GM21447 (cell line): ENCODE results near the gene GLRA3.
"Not testable (repeated sequence)": the region's sequence is repeated elsewhere in the genome, so short reads cannot be mapped to it uniquely, and the experiment has no call there.

Source experiments
- ATAC-seq: cut with Tn5 transposase; IDR thresholded peaks from one replicate; pipeline ENCODE4 v1.9.1; 2021; ENCODE audit not compliant: unreplicated experiment

GLRA3 gene

GRCh38 chr4:174669270-174669669, 159.8 kb downstream of the GLRA3 start:
- no peak for ATAC-seq

- ATAC-seq, result no peak
Measured at GRCh38 chr4:174665799-174666198, 163.2 kb downstream of the GLRA3 start.

- ATAC-seq, result no peak
Measured at GRCh38 chr4:174663216-174663615, 165.8 kb downstream of the GLRA3 start.

GRCh38 chr4:174658246-174658645, 170.8 kb downstream of the GLRA3 start:
- no peak for ATAC-seq

- no peak for ATAC-seq
Measured at GRCh38 chr4:174657472-174657871, 171.6 kb downstream of the GLRA3 start.

GRCh38 chr4:174654634-174655033, 174.4 kb downstream of the GLRA3 start:
- no peak for ATAC-seq

GRCh38 chr4:174650711-174651355, 178.2 kb downstream of the GLRA3 start:
- no peak for ATAC-seq

- no peak for ATAC-seq
Measured at GRCh38 chr4:174648812-174649211, 180.2 kb downstream of the GLRA3 start.

GRCh38 chr4:174646326-174646725, 182.7 kb downstream of the GLRA3 start:
- no peak for ATAC-seq

- ATAC-seq, result no peak
Measured at GRCh38 chr4:174640146-174640545, 188.9 kb downstream of the GLRA3 start.

- no peak for ATAC-seq
Measured at GRCh38 chr4:174635732-174636131, 193.3 kb downstream of the GLRA3 start.

- ATAC-seq, result no peak
Measured at GRCh38 chr4:174633399-174633798, 195.6 kb downstream of the GLRA3 start.

GRCh38 chr4:174631901-174632758, 196.9 kb downstream of the GLRA3 start:
- ATAC-seq, result no peak

- not testable (repeated sequence) for ATAC-seq
Measured at GRCh38 chr4:174629907-174630450, 199.1 kb downstream of the GLRA3 start.

- no peak for ATAC-seq
Measured at GRCh38 chr4:174629265-174629664, 199.8 kb downstream of the GLRA3 start.

- no peak for ATAC-seq
Measured at GRCh38 chr4:174628191-174628590, 200.9 kb downstream of the GLRA3 start.

GRCh38 chr4:174627473-174627872, 201.6 kb downstream of the GLRA3 start:
- no peak for ATAC-seq

GRCh38 chr4:174626342-174627008, 202.6 kb downstream of the GLRA3 start:
- no peak for ATAC-seq

GRCh38 chr4:174616661-174617060, 212.4 kb downstream of the GLRA3 start:
- no peak for ATAC-seq

GRCh38 chr4:174613979-174614378, 215.1 kb downstream of the GLRA3 start:
- no peak for ATAC-seq

GRCh38 chr4:174611792-174612191, 217.3 kb downstream of the GLRA3 start:
- ATAC-seq, result no peak

- ATAC-seq, result no peak
Measured at GRCh38 chr4:174607792-174608191, 221.3 kb downstream of the GLRA3 start.
